ENCODE data around the gene ENPP7.

- TF ChIP-seq EP300 (IDR thresholded peaks at IDR 0.05) (no peak), POLR2A (IDR thresholded peaks at IDR 0.05) (no peak)
- TF ChIP-seq, protein P1, sequence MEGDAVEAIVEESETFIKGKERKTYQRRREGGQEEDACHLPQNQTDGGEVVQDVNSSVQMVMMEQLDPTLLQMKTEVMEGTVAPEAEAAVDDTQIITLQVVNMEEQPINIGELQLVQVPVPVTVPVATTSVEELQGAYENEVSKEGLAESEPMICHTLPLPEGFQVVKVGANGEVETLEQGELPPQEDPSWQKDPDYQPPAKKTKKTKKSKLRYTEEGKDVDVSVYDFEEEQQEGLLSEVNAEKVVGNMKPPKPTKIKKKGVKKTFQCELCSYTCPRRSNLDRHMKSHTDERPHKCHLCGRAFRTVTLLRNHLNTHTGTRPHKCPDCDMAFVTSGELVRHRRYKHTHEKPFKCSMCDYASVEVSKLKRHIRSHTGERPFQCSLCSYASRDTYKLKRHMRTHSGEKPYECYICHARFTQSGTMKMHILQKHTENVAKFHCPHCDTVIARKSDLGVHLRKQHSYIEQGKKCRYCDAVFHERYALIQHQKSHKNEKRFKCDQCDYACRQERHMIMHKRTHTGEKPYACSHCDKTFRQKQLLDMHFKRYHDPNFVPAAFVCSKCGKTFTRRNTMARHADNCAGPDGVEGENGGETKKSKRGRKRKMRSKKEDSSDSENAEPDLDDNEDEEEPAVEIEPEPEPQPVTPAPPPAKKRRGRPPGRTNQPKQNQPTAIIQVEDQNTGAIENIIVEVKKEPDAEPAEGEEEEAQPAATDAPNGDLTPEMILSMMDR (IDR thresholded peaks at IDR 0.05) = no peak
Observed at GRCh38 chr17:79741401-79741750, 10.6 kb downstream of the ENPP7 start.
